ENCODE measurements around the gene WWOX.

DNA sequence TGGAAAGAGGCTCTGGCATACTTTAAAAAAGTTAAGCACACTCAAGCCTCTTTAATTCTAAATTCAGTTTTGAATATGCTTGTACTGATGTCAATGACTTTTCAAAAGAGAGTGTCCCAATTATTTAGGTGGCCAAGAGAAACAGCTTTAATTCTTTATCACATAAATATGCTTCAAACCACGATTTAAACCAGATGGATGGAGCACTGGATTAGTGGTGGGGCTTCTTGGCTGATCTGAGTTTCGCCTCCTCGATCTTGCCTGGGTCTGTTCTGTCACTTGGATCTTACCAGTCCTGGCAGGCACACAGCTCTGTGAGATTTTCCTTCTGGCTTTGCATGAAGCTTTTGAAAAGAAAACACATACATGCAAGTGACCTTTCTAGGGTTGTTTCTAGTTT, 1033.2 kb downstream of the WWOX start:
- no peak for TF ChIP-seq ARNTL (CRISPR knock-in tag; IDR thresholded peaks at IDR 0.05; ENCODE audit: borderline replicate concordance, low read depth)
- TF ChIP-seq ZFP30 (CRISPR knock-in tag; IDR thresholded peaks at IDR 0.05) = no peak
- no peak for TF ChIP-seq SNAI2 (CRISPR knock-in tag; IDR thresholded peaks at IDR 0.05)
- TF ChIP-seq, protein P1, sequence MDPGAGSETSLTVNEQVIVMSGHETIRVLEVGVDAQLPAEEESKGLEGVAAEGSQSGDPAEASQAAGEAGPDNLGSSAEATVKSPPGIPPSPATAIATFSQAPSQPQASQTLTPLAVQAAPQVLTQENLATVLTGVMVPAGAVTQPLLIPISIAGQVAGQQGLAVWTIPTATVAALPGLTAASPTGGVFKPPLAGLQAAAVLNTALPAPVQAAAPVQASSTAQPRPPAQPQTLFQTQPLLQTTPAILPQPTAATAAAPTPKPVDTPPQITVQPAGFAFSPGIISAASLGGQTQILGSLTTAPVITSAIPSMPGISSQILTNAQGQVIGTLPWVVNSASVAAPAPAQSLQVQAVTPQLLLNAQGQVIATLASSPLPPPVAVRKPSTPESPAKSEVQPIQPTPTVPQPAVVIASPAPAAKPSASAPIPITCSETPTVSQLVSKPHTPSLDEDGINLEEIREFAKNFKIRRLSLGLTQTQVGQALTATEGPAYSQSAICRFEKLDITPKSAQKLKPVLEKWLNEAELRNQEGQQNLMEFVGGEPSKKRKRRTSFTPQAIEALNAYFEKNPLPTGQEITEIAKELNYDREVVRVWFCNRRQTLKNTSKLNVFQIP (CRISPR knock-in tag; IDR thresholded peaks at IDR 0.05; ENCODE audit: borderline replicate concordance, low read depth) = no peak
- no peak for TF ChIP-seq PPARA (CRISPR knock-in tag; IDR thresholded peaks at IDR 0.05; ENCODE audit: borderline replicate concordance)

All from SK-N-SH treated with all-trans-retinoic acid at 6 μM for 48 hours (cell line).